ENCODE data around the gene MACF1. TPM values are rescaled to one million over a fixed set of nuclear protein-coding genes. Genes with fewer than 3 reads are reported as not detected.
"Not testable (repeated sequence)": the region's sequence is repeated elsewhere in the genome, so short reads cannot be mapped to it uniquely, and the experiment has no call there.

The MACF1 gene
- total RNA-seq, 2 donors from 2014 or later, result 263 to 280 TPM

GRCh38 chr1:39489567-39490239 lies 285.2 kb downstream of the MACF1 start:
- DNase-seq, result no peak
- no peak for ATAC-seq

GRCh38 chr1:39490596-39491145 lies 286.2 kb downstream of the MACF1 start:
- intact Hi-C loops (cut with DNase I), result no loop called here
- ATAC-seq (peak; percentile 14 to 38), DNase-seq (no peak)

More at GRCh38 chr1:39489567-39490239, 285.2 kb downstream of the MACF1 start:
- intact Hi-C loops (cut with DNase I), result loop anchor here in 1 of 2 donors (10.0 kb wide), 1 partner anchor 45 kb away; no protein-coding TSS in a partner anchor

DNA sequence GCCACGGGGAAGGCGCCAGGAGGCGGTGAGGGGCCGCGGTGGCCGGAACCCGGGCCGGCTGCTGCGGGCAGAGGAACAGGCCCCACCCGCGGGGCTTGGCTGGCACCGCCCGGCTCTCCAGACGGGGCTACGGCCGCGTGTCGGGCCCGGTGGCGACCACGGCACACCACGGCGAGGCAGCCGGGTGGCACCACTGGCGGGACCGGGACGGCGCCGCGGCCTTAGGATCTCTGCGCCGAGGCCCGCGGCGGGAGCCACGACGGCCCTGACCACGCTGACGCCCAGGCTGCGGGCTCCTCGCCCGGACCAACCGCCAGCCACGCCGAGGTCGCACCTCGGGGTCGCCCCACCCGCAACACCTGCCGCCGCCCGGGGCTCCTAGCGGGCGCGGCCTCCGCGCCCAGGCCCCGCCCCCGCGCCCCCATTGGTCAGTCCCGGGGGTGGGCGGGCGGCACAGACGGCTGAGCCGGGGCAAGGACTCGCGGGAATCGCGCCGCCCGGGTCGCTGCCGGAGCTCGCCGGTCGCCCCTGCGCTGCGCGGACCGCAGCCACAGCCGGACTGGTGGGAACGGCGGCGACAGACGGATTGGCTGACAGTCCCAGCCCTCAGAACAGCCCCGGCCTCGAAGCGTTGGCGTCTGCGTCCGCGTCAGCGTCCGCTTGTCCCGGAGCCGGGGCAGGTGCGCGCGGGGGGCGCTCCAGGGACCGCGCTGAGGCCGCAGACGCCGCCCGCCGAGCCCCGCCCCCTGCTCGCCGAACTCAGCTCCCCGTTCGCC lies 286.8 kb downstream of the MACF1 start, which contains the start of gene BMP8A:
Gene BMP8A, plus strand, starts transcription at position 491 of the 776 bp plus-strand sequence. CDS start 356 bp downstream, outside the sequence.
- intact Hi-C loops (cut with DNase I), result no loop called here
- ATAC-seq, result peak; percentile 82 to 86
- peak; percentile 73 for DNase-seq

- intact Hi-C loops (cut with DNase I); ATAC-seq; DNase-seq: not testable (repeated sequence)
Observed at GRCh38 chr1:39492118-39493042, 287.9 kb downstream of the MACF1 start.

DNA sequence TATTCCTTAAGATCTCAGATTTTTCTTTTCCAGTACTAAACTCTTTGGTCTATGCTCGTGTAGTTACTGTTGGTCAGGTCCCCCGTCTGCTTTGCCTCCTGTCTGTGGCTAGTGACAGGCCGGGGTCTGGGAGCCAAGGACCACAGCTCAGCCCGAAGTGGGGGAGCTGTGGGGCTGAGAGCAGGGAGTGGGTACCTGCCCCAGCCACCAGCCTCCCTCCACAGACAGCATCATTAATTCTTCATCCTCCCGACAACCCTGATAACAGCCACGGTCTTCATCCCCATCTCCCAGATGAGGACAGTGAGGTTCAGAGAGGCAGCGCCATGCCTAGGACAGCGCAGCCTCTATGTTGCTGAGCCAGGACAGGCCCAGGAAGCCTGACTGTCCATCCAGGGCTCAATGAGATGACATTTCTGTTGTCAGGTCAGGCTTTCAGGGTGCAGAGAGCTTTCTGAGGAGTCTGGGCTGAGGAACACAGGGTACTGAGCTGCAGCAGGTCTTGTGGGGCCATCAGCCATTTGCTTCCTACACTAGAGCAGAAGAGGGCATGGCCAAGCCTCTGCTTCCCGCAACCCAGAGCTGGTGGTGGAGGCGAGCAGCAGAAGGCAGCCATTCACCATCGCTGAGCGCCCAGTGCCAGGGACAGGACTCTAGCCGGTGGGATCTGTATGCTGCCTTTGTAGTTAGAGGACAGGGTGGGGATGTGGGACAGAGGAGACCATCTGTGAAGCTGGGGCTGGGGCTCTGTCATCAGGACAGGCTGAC lies 288.7 kb downstream of the MACF1 start:
- intact Hi-C loops (cut with DNase I); DNase-seq; ATAC-seq: not testable (repeated sequence)

DNA sequence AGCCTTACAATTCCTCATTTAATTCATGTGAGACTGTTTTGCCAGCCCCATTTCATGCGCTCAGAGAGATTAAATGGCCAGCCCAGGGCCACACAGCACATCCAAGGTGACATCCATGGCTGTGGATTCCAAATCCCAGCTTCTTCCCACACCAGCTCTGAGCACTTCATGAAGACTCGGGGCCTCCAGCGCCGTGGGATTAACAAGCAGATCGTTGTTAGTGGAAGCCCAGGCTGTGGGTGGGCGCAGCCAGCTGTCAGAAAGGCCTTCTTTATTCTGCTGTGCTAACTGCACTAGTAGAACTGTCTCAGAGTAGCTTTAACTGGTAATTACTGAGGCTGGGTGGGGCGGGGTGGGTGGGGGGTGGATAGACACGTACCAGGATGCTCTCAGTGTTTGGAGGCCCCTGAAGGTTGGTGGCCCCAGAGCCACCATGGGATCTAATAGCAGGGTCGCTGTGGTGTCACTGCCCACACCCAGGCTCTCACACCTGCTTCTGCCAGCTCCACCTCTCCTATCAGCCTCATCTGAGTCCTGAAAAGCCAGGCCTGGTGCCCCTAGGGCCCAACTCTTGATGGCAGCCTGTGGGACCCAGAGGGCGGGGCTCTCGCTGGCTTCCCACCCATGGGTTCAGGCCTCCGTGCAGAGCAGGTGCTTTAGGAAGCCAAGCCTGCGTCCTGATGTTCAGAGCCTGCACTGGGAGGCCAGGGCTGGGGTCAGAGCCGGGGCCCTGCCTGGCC lies 290.3 kb downstream of the MACF1 start:
- intact Hi-C loops (cut with DNase I), result no loop called here
- DNase-seq (no peak), ATAC-seq (no peak)

DNA sequence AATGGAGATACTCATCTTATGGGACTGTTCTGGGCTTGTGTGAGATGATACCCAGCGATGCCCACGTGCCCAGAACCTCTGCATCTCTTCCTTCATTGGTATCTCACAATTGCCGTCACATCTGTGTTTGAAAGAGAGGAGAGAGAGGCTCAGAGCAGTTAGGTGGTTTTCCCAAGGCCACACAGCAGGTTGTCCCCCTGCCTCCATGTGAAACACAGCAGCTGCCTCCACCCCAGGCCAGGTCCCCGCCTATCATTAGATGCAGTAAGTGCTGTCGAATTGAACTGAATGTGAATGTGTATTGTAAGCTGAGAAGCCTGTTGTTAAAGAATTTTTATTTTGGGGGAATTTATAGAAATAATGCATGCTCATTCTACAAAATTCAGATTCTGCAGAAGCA lies 292.0 kb downstream of the MACF1 start:
- ATAC-seq; intact Hi-C loops (cut with DNase I); DNase-seq: not testable (repeated sequence)

- ATAC-seq, result no peak
- intact Hi-C loops (cut with DNase I), result no loop called here
- no peak for DNase-seq
Observed at GRCh38 chr1:39497585-39497984, 293.1 kb downstream of the MACF1 start.

- not testable (repeated sequence) for DNase-seq
- peak in 1 of 2 donors; percentile 33 for ATAC-seq
Observed at GRCh38 chr1:39498096-39498710, 293.7 kb downstream of the MACF1 start.

DNA sequence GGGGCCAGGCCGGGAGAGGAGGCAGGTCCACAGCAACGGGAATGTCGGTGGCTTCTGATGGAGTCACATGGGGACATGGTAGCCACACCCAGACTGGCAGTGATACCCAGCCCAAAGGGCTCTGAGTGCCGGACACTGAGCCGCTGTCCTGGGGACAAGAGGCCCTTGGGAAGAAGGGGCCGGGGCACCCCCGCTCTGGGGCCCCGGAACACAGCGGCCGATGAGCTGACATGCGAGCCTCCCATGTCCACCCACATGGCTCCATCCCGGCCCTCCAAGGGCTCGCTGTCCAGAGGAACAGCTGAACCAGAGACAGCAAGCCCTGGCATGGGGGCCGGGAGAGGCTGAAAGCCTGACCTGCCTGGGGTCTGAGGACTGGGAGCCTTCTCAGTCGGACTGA lies 294.3 kb downstream of the MACF1 start:
- ATAC-seq; DNase-seq; intact Hi-C loops (cut with DNase I): not testable (repeated sequence)

More at GRCh38 chr1:39498096-39498710, 293.7 kb downstream of the MACF1 start:
- intact Hi-C loops (cut with DNase I), result not testable (repeated sequence)

- intact Hi-C loops (cut with DNase I), result no loop called here
- DNase-seq, result peak; percentile 67
Observed at GRCh38 chr1:39499668-39500067, 295.2 kb downstream of the MACF1 start.

DNA sequence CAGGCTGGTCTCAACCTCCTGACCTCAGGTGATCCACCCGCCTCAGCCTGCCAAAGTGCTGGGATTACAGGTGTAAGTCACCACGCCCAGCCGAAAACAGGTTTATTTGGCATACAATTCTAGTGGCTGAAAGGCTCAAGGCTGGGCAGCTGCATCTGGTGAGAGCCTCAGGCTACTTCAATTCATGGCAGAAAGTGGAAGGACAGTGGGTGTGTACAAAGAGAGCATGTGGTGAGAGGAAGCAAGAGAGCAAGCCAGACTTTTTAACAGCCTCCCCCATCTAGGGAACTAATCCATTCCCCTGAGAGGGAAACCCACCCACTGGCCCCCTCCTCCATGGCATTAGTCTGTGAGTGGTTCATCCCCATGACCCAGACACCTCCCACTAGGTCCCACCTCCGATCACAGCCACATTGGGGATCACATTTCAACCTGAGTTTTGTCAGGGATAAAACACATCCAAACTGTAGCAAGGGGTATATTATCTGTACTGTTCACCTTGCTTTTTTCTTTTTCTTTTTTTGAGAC lies 296.4 kb downstream of the MACF1 start:
- intact Hi-C loops (cut with DNase I), result no loop called here
- peak in 1 of 2 donors; percentile 6 for ATAC-seq
- no peak for DNase-seq

More at GRCh38 chr1:39499668-39500067, 295.2 kb downstream of the MACF1 start:
- ATAC-seq, result peak; percentile 67 to 92

DNA sequence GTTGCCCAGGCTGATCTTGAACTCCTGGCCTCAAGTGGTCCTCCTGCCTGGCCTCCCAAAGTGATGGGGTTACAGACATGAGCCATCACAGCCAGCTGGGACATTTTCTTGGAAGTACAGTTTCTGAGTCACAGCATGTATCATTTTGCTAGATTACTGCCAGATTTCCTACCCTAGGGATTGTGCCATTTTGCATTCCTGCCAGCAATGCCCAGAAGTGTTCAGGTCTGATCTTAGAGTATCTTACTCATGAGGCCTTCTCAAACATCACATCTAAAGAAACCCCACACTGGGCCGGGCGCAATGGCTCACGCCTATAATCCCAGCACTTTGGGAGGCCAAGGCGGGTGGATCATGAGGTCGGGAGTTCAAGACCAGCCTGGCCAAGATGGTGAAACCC lies 297.2 kb downstream of the MACF1 start:
- intact Hi-C loops (cut with DNase I), result no loop called here
- peak in 1 of 2 donors; percentile 14 for ATAC-seq
- DNase-seq, result no peak

- DNase-seq; ATAC-seq; intact Hi-C loops (cut with DNase I): not testable (repeated sequence)
Observed at GRCh38 chr1:39504436-39504835, 299.9 kb downstream of the MACF1 start.

- DNase-seq (no peak), ATAC-seq (no peak)
- intact Hi-C loops (cut with DNase I), result no loop called here
Observed at GRCh38 chr1:39505289-39505688, 300.8 kb downstream of the MACF1 start.

DNA sequence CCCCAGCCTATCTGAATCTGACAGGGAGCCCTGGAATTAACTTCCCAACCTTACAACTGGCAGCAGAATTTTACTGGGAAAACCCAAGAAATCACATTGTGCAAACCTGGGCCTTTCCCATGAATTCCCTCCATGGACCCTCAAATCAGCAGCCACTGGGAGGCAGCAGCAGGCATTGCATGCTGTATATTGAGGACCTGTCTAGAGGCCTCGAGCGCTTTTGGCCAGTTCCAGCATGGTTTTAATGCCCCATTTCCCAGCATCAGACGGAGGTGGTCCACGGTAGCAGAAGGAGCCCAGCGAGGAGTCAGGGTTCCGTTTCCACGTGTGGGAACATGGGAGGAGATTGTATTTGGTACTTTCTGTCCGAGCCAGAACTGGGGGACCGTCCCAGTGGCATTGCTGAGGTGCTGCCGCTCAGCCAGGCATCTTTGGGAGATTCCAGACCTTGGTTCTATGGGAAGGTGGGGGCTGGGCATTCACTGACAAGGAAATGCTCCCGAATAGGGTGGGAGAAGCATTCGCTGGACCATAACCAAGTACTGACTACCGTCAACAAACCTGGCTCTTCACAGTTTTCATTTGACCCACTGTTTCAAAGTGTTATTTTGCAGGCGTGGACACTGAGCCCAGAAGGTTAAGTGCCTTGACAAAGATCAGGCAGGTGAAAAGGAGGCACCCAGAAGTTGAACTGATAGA lies 302.9 kb downstream of the MACF1 start:
- ATAC-seq, result no peak
- no peak for DNase-seq
- intact Hi-C loops (cut with DNase I), result no loop called here
